K562 (cell line): Measurements from ENCODE around the gene PGPEP1. TPM values are rescaled to one million over a fixed set of nuclear protein-coding genes. Genes with fewer than 3 reads are reported as not detected.

Source experiments
- ATAC-seq: fragments of 200-7000 bp; cut with Tn5 transposase; 3 replicates; pipeline ENCODE4 v1.9.1; 2020; ENCODE audit warnings: moderate library complexity
- BruUV-seq: library from RNA; stranded (reverse); fragments of 400-500 nt; replicated peaks from 2 replicates; lab custom pipeline; 2021; lab: Mats Ljungman, UMichigan
- CTCF ChIA-PET: fragments of 300-600 bp; formaldehyde crosslinking; extraction: SDS; loops from one replicate; lab custom pipeline; 2021; ENCODE audit warnings: low intra/inter-chr PET ratio; lab: Yijun Ruan, JAX
- POLR2A ChIA-PET: fragments of 300-600, 350-650 bp; sonication (Branson Sonifier 250); formaldehyde crosslinking; extraction: SDS; loops from one replicate; lab custom pipeline; 2021; ENCODE audit warnings: antibody characterized with exemption, inconsistent platforms; lab: Yijun Ruan, JAX
- DNase-seq, 4 experiments: peaks; one replicate each; pipeline versions ENCODE4 v3.0.0 to v3.0.0-alpha.2; 2011 to 2018; ENCODE audit warnings: low spot score in 3 of 4, mixed read lengths in 3 of 4; ENCODE audit errors: extremely low read depth in 1 of 4
- FAIRE-seq: peaks from 2 replicates; lab custom pipeline; 2011; peaks lifted over from hg19 to GRCh38; lab: Jason Lieb, UNC
- H2AFZ ChIP-seq: 2 replicates; pipeline ENCODE4 v1.6.0; 2011; ENCODE audit warnings: low read depth, low read length, control low read depth, inconsistent platforms
- H3K27ac ChIP-seq: fragments of 200-600 bp; 3 replicates; pipeline ENCODE4 v1.8.0; 2011; ENCODE audit warnings: low read depth, mild to moderate bottlenecking, control low read depth, inconsistent platforms, low read length, moderate library complexity, mixed read lengths; ENCODE audit errors: extremely low read depth
- H3K27me3 ChIP-seq, 2 experiments: fragments of 300-600 bp in 1 of 2; 2 replicates in 1 of 2; 3 replicates in 1 of 2; pipeline versions ENCODE4 v1.6.0 to v1.8.0; 2011; ENCODE audit warnings: inconsistent platforms in 2 of 2, low read length in 2 of 2, mild to moderate bottlenecking in 1 of 2, mixed read lengths in 1 of 2, moderate library complexity in 1 of 2; ENCODE audit not compliant: control insufficient read depth in 2 of 2, insufficient read depth in 2 of 2
- H3K36me3 ChIP-seq: fragments of 300-600 bp; 3 replicates; pipeline ENCODE4 v1.8.0; 2011; ENCODE audit warnings: mild to moderate bottlenecking, low read length, inconsistent platforms; ENCODE audit not compliant: control insufficient read depth, insufficient read depth
- H3K4me1 ChIP-seq, 2 experiments: fragments of 200-600 bp in 1 of 2; replicated peaks in 1 of 2; 2 replicates in 1 of 2; 3 replicates in 1 of 2; pipeline versions ENCODE4 v1.5.1 to v1.8.0; 2011; ENCODE audit warnings: inconsistent platforms in 2 of 2, low read length in 2 of 2, mild to moderate bottlenecking in 1 of 2, mixed read lengths in 1 of 2, moderate library complexity in 1 of 2; ENCODE audit not compliant: control insufficient read depth in 2 of 2, insufficient read depth in 2 of 2
- H3K4me2 ChIP-seq: 2 replicates; pipeline ENCODE4 v1.6.1; 2011; ENCODE audit warnings: low read length, control low read depth, inconsistent platforms, mixed read lengths; ENCODE audit not compliant: insufficient read depth
- H3K4me3 ChIP-seq: fragments of 200-600 bp; sonication (generic), shearing (Covaris generic); 2 replicates; pipeline ENCODE4 v1.5.1; 2016; ENCODE audit warnings: control low read depth, inconsistent platforms
- H3K79me2 ChIP-seq: fragments of 200-600 bp; 3 replicates; pipeline ENCODE4 v1.8.0; 2011; ENCODE audit warnings: low read length, inconsistent platforms; ENCODE audit not compliant: control insufficient read depth, insufficient read depth
- H3K9ac ChIP-seq, 2 experiments: 2 replicates each; pipeline versions ENCODE4 v1.6.0 to v1.6.1; 2011; ENCODE audit warnings: low read depth in 2 of 2, low read length in 2 of 2, control low read depth in 1 of 2, inconsistent platforms in 1 of 2, mild to moderate bottlenecking in 1 of 2, mixed read lengths in 1 of 2; ENCODE audit not compliant: insufficient read depth in 1 of 2
- H3K9me1 ChIP-seq: one replicate; pipeline ENCODE4 v1.6.0; 2011; ENCODE audit warnings: inconsistent platforms, mild to moderate bottlenecking, low read length, moderate library complexity; ENCODE audit not compliant: control insufficient read depth, insufficient read depth
- H3K9me3 ChIP-seq: replicated peaks from 2 replicates; pipeline ENCODE4 v1.5.1; 2011; ENCODE audit warnings: low read depth, low read length, inconsistent platforms; ENCODE audit not compliant: control insufficient read depth, insufficient read depth
- H4K20me1 ChIP-seq: replicated peaks from 2 replicates; pipeline ENCODE4 v1.6.1; 2011; ENCODE audit warnings: low read length, inconsistent platforms, mixed read lengths; ENCODE audit not compliant: control insufficient read depth, insufficient read depth
- CCAR2 ChIP-seq: fragments of 200-400 bp; formaldehyde crosslinking; IDR thresholded peaks from 2 replicates; pipeline ENCODE4 v1.6.1; 2017; ENCODE audit warnings: mild to moderate bottlenecking, low read depth, low read length
- ETV5 ChIP-seq: sonication (generic); formaldehyde crosslinking; IDR thresholded peaks from 2 replicates; pipeline ENCODE4 v1.4.0; 2020; ENCODE audit warnings: low read depth, mild to moderate bottlenecking, missing genetic modification reagents
- FOSL1 ChIP-seq: fragments of 200-800 bp; sonication (Bioruptor generic); conservative IDR thresholded peaks from 2 replicates; pipeline ENCODE4 v1.6.1; 2016; ENCODE audit warnings: missing genetic modification characterization, missing compliant biosample characterization
- HNRNPLL ChIP-seq: fragments of 200-400 bp; formaldehyde crosslinking; IDR thresholded peaks from 2 replicates; pipeline ENCODE4 v1.6.1; 2017; ENCODE audit warnings: low read length, low read depth, mild to moderate bottlenecking; ENCODE audit not compliant: poor library complexity, severe bottlenecking
- KLF10 ChIP-seq: fragments of 250-450 bp; sonication (Bioruptor Pico); IDR thresholded peaks from 2 replicates; pipeline ENCODE4 v1.6.1; 2021; ENCODE audit warnings: matching md5 sums
- NR2F6 ChIP-seq: fragments of 450-650 bp; formaldehyde crosslinking; IDR thresholded peaks from 2 replicates; pipeline ENCODE4 v1.4.0; 2020; ENCODE audit warnings: mild to moderate bottlenecking
- POU5F1 ChIP-seq: fragments of 150-350 bp; IDR thresholded peaks from 2 replicates; pipeline ENCODE4 v1.6.1; 2014; ENCODE audit warnings: borderline replicate concordance, low read length, low read depth, mild to moderate bottlenecking; ENCODE audit not compliant: partially characterized antibody
- RFX1 ChIP-seq: fragments of 450-650 bp; IDR thresholded peaks from 2 replicates; pipeline ENCODE4 v1.6.1; 2016; ENCODE audit warnings: mild to moderate bottlenecking, moderate library complexity
- RUNX1 ChIP-seq: sonication (generic); IDR thresholded peaks from 2 replicates; pipeline ENCODE4 v1.6.1; 2016; ENCODE audit warnings: antibody characterized with exemption, low read depth
- U2AF2 ChIP-seq: fragments of 200-400 bp; formaldehyde crosslinking; optimal IDR thresholded peaks from 2 replicates; pipeline ENCODE3; 2017; ENCODE audit warnings: low read depth, mild to moderate bottlenecking, low read length
- ZBTB8A ChIP-seq: fragments of 450-650 bp; IDR thresholded peaks from 2 replicates; pipeline ENCODE4 v1.6.1; 2018; ENCODE audit warnings: mild to moderate bottlenecking, moderate library complexity; ENCODE audit not compliant: partially characterized antibody
- ZNF41 ChIP-seq: fragments of 250-450 bp; sonication (Bioruptor Pico); conservative IDR thresholded peaks from 2 replicates; pipeline ENCODE4 v1.4.0; 2020; ENCODE audit warnings: mild to moderate bottlenecking
- WGBS: fragments of 100-300 bp; shearing (Covaris generic); methylation state at CpG from one replicate; pipeline ENCODE4 v1.1.6; 2016; ENCODE audit warnings: low coverage, mixed read lengths; ENCODE audit not compliant: insufficient coverage; ENCODE audit errors: missing lambda C conversion rate; 5-methylcytosine and 5-hydroxymethylcytosine counted together
- in situ Hi-C: fragments of 300-500 bp; cut with MboI; formaldehyde crosslinking; loops from 4 replicates; pipeline ENCODE4 v1.15.0; 2018; ENCODE audit warnings: inconsistent platforms, mixed read lengths
- intact Hi-C: fragments of 100-400 bp; cut with micrococcal nuclease; formaldehyde crosslinking; loops from 2 replicates; pipeline ENCODE4 v1.14.2; 2022
- polyA plus RNA-seq, 8 experiments: library from polyadenylated mRNA; depleted of rRNA in 4 of 8; stranded (reverse) in 5 of 8; unstranded in 3 of 8; fragments of >200 nt; fragmentation: Nextera tagmentation in 2 of 8; fragmentation: Illumina TruSeq in 1 of 8; extraction: Ambion mirVana in 2 of 8; extraction: Trizol in 1 of 8; gene quantifications; 2 replicates each; pipeline versions ENCODE4 v1.2.1 to v1.2.3, GENCODE V29; 2011 to 2014; ENCODE audit warnings: inconsistent platforms in 1 of 8, missing spikeins in 1 of 8
- total RNA-seq, 7 experiments: library from RNA; depleted of rRNA in 6 of 7; stranded (reverse); fragments of >200 nt in 6 of 7; fragmentation: Illumina TruSeq in 2 of 7; extraction: Trizol in 2 of 7; gene quantifications; 2 replicates each; pipeline versions ENCODE4 v1.2.1 to v1.2.3, GENCODE V29; 2011 to 2021; ENCODE audit warnings: low replicate concordance in 1 of 7
- TF ChIP-seq, protein P1 (sequence below): sonication (generic); formaldehyde crosslinking; IDR thresholded peaks from 2 replicates; pipeline ENCODE4 v1.4.0; 2020; ENCODE audit warnings: mild to moderate bottlenecking, missing genetic modification reagents
- TF ChIP-seq, protein P2 (sequence below): fragments of 150-350 bp; conservative IDR thresholded peaks from 2 replicates; pipeline ENCODE4 v1.6.1; 2014; ENCODE audit warnings: low read length
- TF ChIP-seq, protein P3 (sequence below): fragments of 200-400 bp; formaldehyde crosslinking; IDR thresholded peaks from 2 replicates; pipeline ENCODE4 v1.6.1; 2017; ENCODE audit warnings: mild to moderate bottlenecking, low read depth, low read length, moderate library complexity

The PGPEP1 gene
- total and polyA plus RNA-seq, 9 of the 15 experiments (the other 6 are each of a cell fraction or from before 2014, with no cell fraction given), result 10.0 to 69.6 (median 33.5) TPM

DNA sequence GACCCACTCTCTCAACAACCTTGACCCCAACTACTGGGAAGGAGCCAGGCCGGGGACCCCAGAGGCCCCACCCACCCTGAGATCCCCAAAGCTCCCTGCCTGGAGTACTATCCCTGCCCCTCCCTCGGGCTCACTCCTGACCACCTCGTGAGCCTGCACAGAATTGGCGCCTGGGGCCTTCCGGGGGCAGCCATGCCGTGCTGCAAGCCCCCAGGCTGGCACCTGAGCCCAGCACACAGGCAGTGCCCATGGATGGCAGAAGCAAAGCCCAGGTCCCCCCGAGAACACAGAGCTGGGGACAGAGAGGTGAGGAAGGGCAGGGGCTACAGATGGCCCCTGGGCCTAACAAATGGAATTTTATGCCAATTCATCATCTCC, 31.5 kb upstream of the PGPEP1 start:
- no peak overlapping the region; a peak in 1 of 4 replicates for H3K9ac ChIP-seq
- POLR2A ChIA-PET, result interaction anchor here (0.6 to 1.2 kb wide), 4 partner anchors 12 to 27 kb away, joined by 3 to 5 read pairs (median 4); partner anchors contain the start of genes JUND and LSM4
- H3K4me1 ChIP-seq, result peaks cover 9 to 82% of the 10 kb centered on the region in 2 experiments; a peak in 4 of 5 replicates
- DNase-seq, result peak in 1 of 4 experiments; percentile 11
- H3K9me1 ChIP-seq, result no peaks in the 10 kb centered on the region
- TF ChIP-seq CCAR2 (no peak), ZNF41 (no peak), U2AF2 (no peak), NR2F6 (no peak), ZBTB8A (no peak), ETV5 (CRISPR knock-in tag) (no peak), HNRNPLL (no peak), KLF10 (CRISPR knock-in tag) (no peak), RUNX1 (no peak), POU5F1 (no peak), RFX1 (no peak), FOSL1 (no peak)
- TF ChIP-seq, protein P1, sequence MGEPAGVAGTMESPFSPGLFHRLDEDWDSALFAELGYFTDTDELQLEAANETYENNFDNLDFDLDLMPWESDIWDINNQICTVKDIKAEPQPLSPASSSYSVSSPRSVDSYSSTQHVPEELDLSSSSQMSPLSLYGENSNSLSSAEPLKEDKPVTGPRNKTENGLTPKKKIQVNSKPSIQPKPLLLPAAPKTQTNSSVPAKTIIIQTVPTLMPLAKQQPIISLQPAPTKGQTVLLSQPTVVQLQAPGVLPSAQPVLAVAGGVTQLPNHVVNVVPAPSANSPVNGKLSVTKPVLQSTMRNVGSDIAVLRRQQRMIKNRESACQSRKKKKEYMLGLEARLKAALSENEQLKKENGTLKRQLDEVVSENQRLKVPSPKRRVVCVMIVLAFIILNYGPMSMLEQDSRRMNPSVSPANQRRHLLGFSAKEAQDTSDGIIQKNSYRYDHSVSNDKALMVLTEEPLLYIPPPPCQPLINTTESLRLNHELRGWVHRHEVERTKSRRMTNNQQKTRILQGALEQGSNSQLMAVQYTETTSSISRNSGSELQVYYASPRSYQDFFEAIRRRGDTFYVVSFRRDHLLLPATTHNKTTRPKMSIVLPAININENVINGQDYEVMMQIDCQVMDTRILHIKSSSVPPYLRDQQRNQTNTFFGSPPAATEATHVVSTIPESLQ (CRISPR knock-in tag), result no peak
- TF ChIP-seq, protein P2, sequence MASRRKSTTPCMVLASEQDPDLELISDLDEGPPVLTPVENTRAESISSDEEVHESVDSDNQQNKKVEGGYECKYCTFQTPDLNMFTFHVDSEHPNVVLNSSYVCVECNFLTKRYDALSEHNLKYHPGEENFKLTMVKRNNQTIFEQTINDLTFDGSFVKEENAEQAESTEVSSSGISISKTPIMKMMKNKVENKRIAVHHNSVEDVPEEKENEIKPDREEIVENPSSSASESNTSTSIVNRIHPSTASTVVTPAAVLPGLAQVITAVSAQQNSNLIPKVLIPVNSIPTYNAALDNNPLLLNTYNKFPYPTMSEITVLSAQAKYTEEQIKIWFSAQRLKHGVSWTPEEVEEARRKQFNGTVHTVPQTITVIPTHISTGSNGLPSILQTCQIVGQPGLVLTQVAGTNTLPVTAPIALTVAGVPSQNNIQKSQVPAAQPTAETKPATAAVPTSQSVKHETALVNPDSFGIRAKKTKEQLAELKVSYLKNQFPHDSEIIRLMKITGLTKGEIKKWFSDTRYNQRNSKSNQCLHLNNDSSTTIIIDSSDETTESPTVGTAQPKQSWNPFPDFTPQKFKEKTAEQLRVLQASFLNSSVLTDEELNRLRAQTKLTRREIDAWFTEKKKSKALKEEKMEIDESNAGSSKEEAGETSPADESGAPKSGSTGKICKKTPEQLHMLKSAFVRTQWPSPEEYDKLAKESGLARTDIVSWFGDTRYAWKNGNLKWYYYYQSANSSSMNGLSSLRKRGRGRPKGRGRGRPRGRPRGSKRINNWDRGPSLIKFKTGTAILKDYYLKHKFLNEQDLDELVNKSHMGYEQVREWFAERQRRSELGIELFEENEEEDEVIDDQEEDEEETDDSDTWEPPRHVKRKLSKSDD, result no peak
- TF ChIP-seq, protein P3, sequence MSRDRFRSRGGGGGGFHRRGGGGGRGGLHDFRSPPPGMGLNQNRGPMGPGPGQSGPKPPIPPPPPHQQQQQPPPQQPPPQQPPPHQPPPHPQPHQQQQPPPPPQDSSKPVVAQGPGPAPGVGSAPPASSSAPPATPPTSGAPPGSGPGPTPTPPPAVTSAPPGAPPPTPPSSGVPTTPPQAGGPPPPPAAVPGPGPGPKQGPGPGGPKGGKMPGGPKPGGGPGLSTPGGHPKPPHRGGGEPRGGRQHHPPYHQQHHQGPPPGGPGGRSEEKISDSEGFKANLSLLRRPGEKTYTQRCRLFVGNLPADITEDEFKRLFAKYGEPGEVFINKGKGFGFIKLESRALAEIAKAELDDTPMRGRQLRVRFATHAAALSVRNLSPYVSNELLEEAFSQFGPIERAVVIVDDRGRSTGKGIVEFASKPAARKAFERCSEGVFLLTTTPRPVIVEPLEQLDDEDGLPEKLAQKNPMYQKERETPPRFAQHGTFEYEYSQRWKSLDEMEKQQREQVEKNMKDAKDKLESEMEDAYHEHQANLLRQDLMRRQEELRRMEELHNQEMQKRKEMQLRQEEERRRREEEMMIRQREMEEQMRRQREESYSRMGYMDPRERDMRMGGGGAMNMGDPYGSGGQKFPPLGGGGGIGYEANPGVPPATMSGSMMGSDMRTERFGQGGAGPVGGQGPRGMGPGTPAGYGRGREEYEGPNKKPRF, result no peak
- intact Hi-C loops, result no loop called here
- peaks cover 82% of the 10 kb centered on the region; the same call in 2 of the 3 replicates for H3K36me3 ChIP-seq
- H3K9me3 ChIP-seq, result no peaks in the 10 kb centered on the region
- H2AFZ ChIP-seq, result no peak overlapping the region
- no peaks in the 10 kb centered on the region for H3K27me3 ChIP-seq
- no peak for ATAC-seq
- H3K27ac ChIP-seq, result no peak overlapping the region
- CTCF ChIA-PET, result no interaction called here
- no peak for FAIRE-seq
- WGBS, result 93% methylated on average over 6 of the region's 7 CpGs
- BruUV-seq, result no TSS peak
- no peak overlapping the region for H3K4me3 ChIP-seq
- H3K79me2 ChIP-seq, result peaks cover 11% of the 10 kb centered on the region
- H3K4me2 ChIP-seq, result no peak overlapping the region
- H4K20me1 ChIP-seq, result no peaks in the 10 kb centered on the region
- in situ Hi-C loops, result no loop called here
